ENCODE results near the gene ZNF763. TPM values are rescaled to one million over a fixed set of nuclear protein-coding genes. Genes with fewer than 3 reads are reported as not detected.
"Not testable (repeated sequence)": the region's sequence is repeated elsewhere in the genome, so short reads cannot be mapped to it uniquely, and the experiment has no call there.

ZNF763 gene
- total RNA-seq = 0.79 and 1.3 TPM in 2 replicates

- H3K4me3 ChIP-seq (ENCODE audit: low read depth, low read length) = peak within 1 kb of the TSS; percentile 62
- no peak for FAIRE-seq
Observed at GRCh38 chr19:11964858-11965645, at the start of gene ZNF763. Gene ZNF763 (plus strand): TSS chr19:11965040. CDS start chr19:11965209, 169 bp downstream.

GRCh38 chr19:11921852-11922495 lies 42.9 kb upstream of the ZNF763 start:
- H3K36me3 ChIP-seq (ENCODE audit: control insufficient read depth, insufficient read depth, low read length) = no peaks in the 10 kb centered on the region
- H3K4me3 ChIP-seq (ENCODE audit: low read depth, low read length) = no peak overlapping the region
- FAIRE-seq (no peak), DNase-seq (ENCODE audit: low read depth) (no peak)
- TF ChIP-seq CTCF (IDR thresholded peaks at IDR 0.05; ENCODE audit: insufficient read depth, low read length, severe bottlenecking) = no peak
- H3K27me3 ChIP-seq (ENCODE audit: control insufficient read depth, insufficient read depth, low read length) = no peaks in the 10 kb centered on the region

More at GRCh38 chr19:11964858-11965645, at the start of gene ZNF763:
- peak; percentile 76 for DNase-seq (ENCODE audit: low read depth)
- no peaks in the 10 kb centered on the region for H3K36me3 ChIP-seq (ENCODE audit: control insufficient read depth, insufficient read depth, low read length)
- H3K27me3 ChIP-seq (ENCODE audit: control insufficient read depth, insufficient read depth, low read length) = no peaks in the 10 kb centered on the region
- no peak for TF ChIP-seq CTCF (IDR thresholded peaks at IDR 0.05; ENCODE audit: insufficient read depth, low read length, severe bottlenecking)

- Histone ChIP-seq H3K4me3 (ENCODE audit: low read depth, low read length) (peak within 1 kb of the TSS; percentile 85), H3K36me3 (ENCODE audit: control insufficient read depth, insufficient read depth, low read length) (peaks cover 1% of the 10 kb centered on the region), H3K27me3 (ENCODE audit: control insufficient read depth, insufficient read depth, low read length) (no peaks in the 10 kb centered on the region)
- FAIRE-seq (no peak), DNase-seq (ENCODE audit: low read depth) (peak; percentile 84)
- no peak for TF ChIP-seq CTCF (IDR thresholded peaks at IDR 0.05; ENCODE audit: insufficient read depth, low read length, severe bottlenecking)
Observed at GRCh38 chr19:11924886-11925650, 39.8 kb upstream of the ZNF763 start, which contains the start of gene ZNF700. Gene ZNF700 (plus strand): TSS chr19:11925107. CDS start chr19:11925211, 104 bp downstream.

- H3K4me3 ChIP-seq (ENCODE audit: low read depth, low read length) = peak overlapping the region; percentile 85
- not testable (repeated sequence) for H3K27me3 ChIP-seq (ENCODE audit: control insufficient read depth, insufficient read depth, low read length); FAIRE-seq; H3K36me3 ChIP-seq (ENCODE audit: control insufficient read depth, insufficient read depth, low read length); DNase-seq (ENCODE audit: low read depth)
Observed at GRCh38 chr19:11925651-11926187, 39.1 kb upstream of the ZNF763 start.

GRCh38 chr19:11927227-11927626 lies 37.6 kb upstream of the ZNF763 start:
- FAIRE-seq (no peak), DNase-seq (ENCODE audit: low read depth) (no peak)
- Histone ChIP-seq H3K36me3 (ENCODE audit: control insufficient read depth, insufficient read depth, low read length) (peaks cover 1% of the 10 kb centered on the region), H3K4me3 (ENCODE audit: low read depth, low read length) (no peak overlapping the region), H3K27me3 (ENCODE audit: control insufficient read depth, insufficient read depth, low read length) (no peaks in the 10 kb centered on the region)
- TF ChIP-seq CTCF (IDR thresholded peaks at IDR 0.05; ENCODE audit: insufficient read depth, low read length, severe bottlenecking) = no peak
